Liver (tissue), 9 donors: ENCODE measurements around the gene RREB1. TPM values are rescaled to one million over a fixed set of nuclear protein-coding genes. Genes with fewer than 3 reads are reported as not detected.

Experiments used
- DNase-seq: peaks from one replicate; pipeline ENCODE4 v3.0.0-alpha.2; 2017; ENCODE audit warnings: low spot score
- H3K27ac ChIP-seq, 2 donors: one replicate each; pipeline ENCODE4 v1.7.0; 2013; ENCODE audit warnings: inconsistent platforms in 2 of 2, low read length in 2 of 2, control low read depth in 1 of 2, low read depth in 1 of 2, mild to moderate bottlenecking in 1 of 2
- H3K27me3 ChIP-seq, 4 donors: one replicate each; pipeline versions ENCODE4 v1.6.1 to v1.7.0; 2013; ENCODE audit warnings: low read length in 3 of 4, inconsistent platforms in 1 of 4, mild to moderate bottlenecking in 1 of 4, moderate library complexity in 1 of 4; ENCODE audit not compliant: control insufficient read depth in 4 of 4, insufficient read depth in 4 of 4
- H3K36me3 ChIP-seq, 4 donors: one replicate each; pipeline versions ENCODE4 v1.6.1 to v1.7.0; 2013; ENCODE audit warnings: low read length in 3 of 4, mild to moderate bottlenecking in 3 of 4, low read depth in 1 of 4, moderate library complexity in 1 of 4; ENCODE audit not compliant: control insufficient read depth in 4 of 4, insufficient read depth in 3 of 4
- H3K4me1 ChIP-seq, 4 donors: one replicate each; pipeline versions ENCODE4 v1.6.1 to v1.7.0; 2013; ENCODE audit warnings: low read length in 3 of 4, mild to moderate bottlenecking in 3 of 4, moderate library complexity in 1 of 4; ENCODE audit not compliant: control insufficient read depth in 4 of 4, insufficient read depth in 4 of 4
- H3K4me3 ChIP-seq, 3 donors: one replicate each; pipeline versions ENCODE4 v1.6.1 to v1.7.0; 2013; ENCODE audit warnings: low read length in 3 of 3, control low read depth in 1 of 3, low read depth in 1 of 3, mild to moderate bottlenecking in 1 of 3
- H3K9ac ChIP-seq, 2 donors: one replicate each; pipeline ENCODE4 v1.7.0; 2013; ENCODE audit warnings: low read length in 2 of 2, mild to moderate bottlenecking in 2 of 2, moderate library complexity in 2 of 2, control low read depth in 1 of 2, low read depth in 1 of 2
- H3K9me3 ChIP-seq, 4 donors: one replicate each; pipeline versions ENCODE4 v1.6.1 to v1.7.0; 2013; ENCODE audit warnings: low read length in 3 of 4; ENCODE audit not compliant: control insufficient read depth in 4 of 4
- EGR1 ChIP-seq, 2 donors: IDR thresholded peaks; 2 replicates each; pipeline ENCODE4 v1.6.1; 2016 to 2018; ENCODE audit warnings: antibody characterized with exemption in 2 of 2, low read depth in 2 of 2
- FOXA1 ChIP-seq: IDR thresholded peaks from 2 replicates; pipeline ENCODE4 v1.6.1; 2016; ENCODE audit warnings: antibody characterized with exemption
- FOXA2 ChIP-seq: IDR thresholded peaks from 2 replicates; pipeline ENCODE4 v1.6.1; 2016; ENCODE audit warnings: antibody characterized with exemption
- GABPA ChIP-seq, 2 donors: IDR thresholded peaks in 1 of 2; conservative IDR thresholded peaks in 1 of 2; 2 replicates each; pipeline ENCODE4 v1.6.1; 2016; ENCODE audit warnings: antibody characterized with exemption in 2 of 2, mild to moderate bottlenecking in 1 of 2, moderate library complexity in 1 of 2
- HNF4A ChIP-seq, 2 donors: conservative IDR thresholded peaks; 2 replicates each; pipeline ENCODE4 v1.6.1; 2016; ENCODE audit warnings: antibody characterized with exemption in 2 of 2, mild to moderate bottlenecking in 2 of 2
- HNF4G ChIP-seq: IDR thresholded peaks from 2 replicates; pipeline ENCODE4 v1.6.1; 2016; ENCODE audit warnings: antibody characterized with exemption
- JUND ChIP-seq, 2 donors: IDR thresholded peaks; 2 replicates each; pipeline ENCODE4 v1.6.1; 2016; ENCODE audit warnings: antibody characterized with exemption in 2 of 2
- MAX ChIP-seq: IDR thresholded peaks from 2 replicates; pipeline ENCODE4 v1.6.1; 2016; ENCODE audit warnings: antibody characterized with exemption
- NR2F2 ChIP-seq: IDR thresholded peaks from 2 replicates; pipeline ENCODE4 v1.6.1; 2016; ENCODE audit warnings: antibody characterized with exemption
- RAD21 ChIP-seq, 2 donors: IDR thresholded peaks; 2 replicates each; pipeline ENCODE4 v1.6.1; 2016; ENCODE audit warnings: antibody characterized with exemption in 2 of 2, mild to moderate bottlenecking in 2 of 2
- RXRA ChIP-seq, 2 donors: IDR thresholded peaks; 2 replicates each; pipeline ENCODE4 v1.6.1; 2017 to 2018; ENCODE audit warnings: antibody characterized with exemption in 2 of 2, mild to moderate bottlenecking in 1 of 2
- SP1 ChIP-seq: IDR thresholded peaks from 2 replicates; pipeline ENCODE4 v1.6.1; 2018; ENCODE audit warnings: antibody characterized with exemption, mild to moderate bottlenecking
- TAF1 ChIP-seq: conservative IDR thresholded peaks from 2 replicates; pipeline ENCODE4 v1.6.1; 2016; ENCODE audit warnings: antibody characterized with exemption, mild to moderate bottlenecking
- YY1 ChIP-seq: IDR thresholded peaks from 2 replicates; pipeline ENCODE4 v1.6.1; 2016; ENCODE audit warnings: antibody characterized with exemption, mild to moderate bottlenecking
- WGBS: extraction: QIAGEN DNeasy Blood & Tissue Kit; methylation state at CpG from one replicate; pipeline ENCODE4 v1.1.7; 2013; 5-methylcytosine and 5-hydroxymethylcytosine counted together
- polyA plus RNA-seq, 2 donors: library from polyadenylated mRNA; stranded (reverse) in 1 of 2; unstranded in 1 of 2; fragments of 200-250 nt in 1 of 2; fragments of >200 nt in 1 of 2; fragmentation: Nextera tagmentation in 1 of 2; extraction: Ambion mirVana in 1 of 2; gene quantifications; one replicate each; pipeline versions ENCODE4 v1.2.1 to v1.2.3, GENCODE V29; 2013 to 2015
- total RNA-seq, 2 donors: library from RNA; depleted of rRNA; stranded (reverse); fragments of >200 nt; gene quantifications; one replicate each; pipeline ENCODE4 v1.2.3, GENCODE V29; 2014
- TF ChIP-seq, protein P1 (sequence below): IDR thresholded peaks from 2 replicates; pipeline ENCODE4 v1.6.1; 2016; ENCODE audit warnings: antibody characterized with exemption
- TF ChIP-seq, protein P2 (sequence below): IDR thresholded peaks from 2 replicates; pipeline ENCODE4 v1.6.1; 2016; ENCODE audit warnings: antibody characterized with exemption, mild to moderate bottlenecking
- TF ChIP-seq, protein P3 (sequence below): fragments of 150-350 bp; IDR thresholded peaks from 2 replicates; pipeline ENCODE4 v1.5.1; 2017; ENCODE audit warnings: improper control_type of control experiment, low read depth, low read length; ENCODE audit not compliant: missing input control
- TF ChIP-seq, protein P4 (sequence below): IDR thresholded peaks from 2 replicates; pipeline ENCODE4 v1.6.1; 2016; ENCODE audit warnings: antibody characterized with exemption
- donor health status: healthy.
- donor health status: healthy.
- donor health status: healthy.
- donor health status: healthy.
- donor health status: healthy.

The RREB1 gene
- total and polyA plus RNA-seq, 4 donors = 10.1 to 28.9 (median 17.3) TPM

GRCh38 chr6:7193122-7193521 is 85.4 kb downstream of the RREB1 start:
- Histone ChIP-seq H3K27ac (no peak overlapping the region), H3K36me3 (peaks cover 7 to 25% (median 16%) of the 10 kb centered on the region in 4 donors)
- DNase-seq = no peak

More at GRCh38 chr6:7193122-7193521, 85.4 kb downstream of the RREB1 start:
- H3K4me3 ChIP-seq = no peak overlapping the region
- 89% methylated on average over 2 of the region's 2 CpGs for WGBS
- peaks cover 11 to 24% (median 17%) of the 10 kb centered on the region in 4 donors for H3K4me1 ChIP-seq
- H3K9me3 ChIP-seq = no peaks in the 10 kb centered on the region
- H3K27me3 ChIP-seq = no peaks in the 10 kb centered on the region
- TF ChIP-seq JUND (IDR thresholded peaks at IDR 0.05) = no peak
- no peak for TF ChIP-seq RXRA (IDR thresholded peaks at IDR 0.05)
- TF ChIP-seq FOXA2 = no peak
- no peak for TF ChIP-seq HNF4A (conservative IDR thresholded peaks at IDR 0.05)
- TF ChIP-seq, protein P1, sequence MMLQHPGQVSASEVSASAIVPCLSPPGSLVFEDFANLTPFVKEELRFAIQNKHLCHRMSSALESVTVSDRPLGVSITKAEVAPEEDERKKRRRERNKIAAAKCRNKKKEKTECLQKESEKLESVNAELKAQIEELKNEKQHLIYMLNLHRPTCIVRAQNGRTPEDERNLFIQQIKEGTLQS = no peak
- TF ChIP-seq HNF4G = no peak
- TF ChIP-seq, protein P2, sequence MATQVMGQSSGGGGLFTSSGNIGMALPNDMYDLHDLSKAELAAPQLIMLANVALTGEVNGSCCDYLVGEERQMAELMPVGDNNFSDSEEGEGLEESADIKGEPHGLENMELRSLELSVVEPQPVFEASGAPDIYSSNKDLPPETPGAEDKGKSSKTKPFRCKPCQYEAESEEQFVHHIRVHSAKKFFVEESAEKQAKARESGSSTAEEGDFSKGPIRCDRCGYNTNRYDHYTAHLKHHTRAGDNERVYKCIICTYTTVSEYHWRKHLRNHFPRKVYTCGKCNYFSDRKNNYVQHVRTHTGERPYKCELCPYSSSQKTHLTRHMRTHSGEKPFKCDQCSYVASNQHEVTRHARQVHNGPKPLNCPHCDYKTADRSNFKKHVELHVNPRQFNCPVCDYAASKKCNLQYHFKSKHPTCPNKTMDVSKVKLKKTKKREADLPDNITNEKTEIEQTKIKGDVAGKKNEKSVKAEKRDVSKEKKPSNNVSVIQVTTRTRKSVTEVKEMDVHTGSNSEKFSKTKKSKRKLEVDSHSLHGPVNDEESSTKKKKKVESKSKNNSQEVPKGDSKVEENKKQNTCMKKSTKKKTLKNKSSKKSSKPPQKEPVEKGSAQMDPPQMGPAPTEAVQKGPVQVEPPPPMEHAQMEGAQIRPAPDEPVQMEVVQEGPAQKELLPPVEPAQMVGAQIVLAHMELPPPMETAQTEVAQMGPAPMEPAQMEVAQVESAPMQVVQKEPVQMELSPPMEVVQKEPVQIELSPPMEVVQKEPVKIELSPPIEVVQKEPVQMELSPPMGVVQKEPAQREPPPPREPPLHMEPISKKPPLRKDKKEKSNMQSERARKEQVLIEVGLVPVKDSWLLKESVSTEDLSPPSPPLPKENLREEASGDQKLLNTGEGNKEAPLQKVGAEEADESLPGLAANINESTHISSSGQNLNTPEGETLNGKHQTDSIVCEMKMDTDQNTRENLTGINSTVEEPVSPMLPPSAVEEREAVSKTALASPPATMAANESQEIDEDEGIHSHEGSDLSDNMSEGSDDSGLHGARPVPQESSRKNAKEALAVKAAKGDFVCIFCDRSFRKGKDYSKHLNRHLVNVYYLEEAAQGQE = no peak
- TF ChIP-seq MAX = no peak
- TF ChIP-seq FOXA1 = no peak
- no peak for TF ChIP-seq TAF1
- TF ChIP-seq SP1 = no peak
- TF ChIP-seq, protein P3, sequence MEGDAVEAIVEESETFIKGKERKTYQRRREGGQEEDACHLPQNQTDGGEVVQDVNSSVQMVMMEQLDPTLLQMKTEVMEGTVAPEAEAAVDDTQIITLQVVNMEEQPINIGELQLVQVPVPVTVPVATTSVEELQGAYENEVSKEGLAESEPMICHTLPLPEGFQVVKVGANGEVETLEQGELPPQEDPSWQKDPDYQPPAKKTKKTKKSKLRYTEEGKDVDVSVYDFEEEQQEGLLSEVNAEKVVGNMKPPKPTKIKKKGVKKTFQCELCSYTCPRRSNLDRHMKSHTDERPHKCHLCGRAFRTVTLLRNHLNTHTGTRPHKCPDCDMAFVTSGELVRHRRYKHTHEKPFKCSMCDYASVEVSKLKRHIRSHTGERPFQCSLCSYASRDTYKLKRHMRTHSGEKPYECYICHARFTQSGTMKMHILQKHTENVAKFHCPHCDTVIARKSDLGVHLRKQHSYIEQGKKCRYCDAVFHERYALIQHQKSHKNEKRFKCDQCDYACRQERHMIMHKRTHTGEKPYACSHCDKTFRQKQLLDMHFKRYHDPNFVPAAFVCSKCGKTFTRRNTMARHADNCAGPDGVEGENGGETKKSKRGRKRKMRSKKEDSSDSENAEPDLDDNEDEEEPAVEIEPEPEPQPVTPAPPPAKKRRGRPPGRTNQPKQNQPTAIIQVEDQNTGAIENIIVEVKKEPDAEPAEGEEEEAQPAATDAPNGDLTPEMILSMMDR = no peak
- TF ChIP-seq, protein P4, sequence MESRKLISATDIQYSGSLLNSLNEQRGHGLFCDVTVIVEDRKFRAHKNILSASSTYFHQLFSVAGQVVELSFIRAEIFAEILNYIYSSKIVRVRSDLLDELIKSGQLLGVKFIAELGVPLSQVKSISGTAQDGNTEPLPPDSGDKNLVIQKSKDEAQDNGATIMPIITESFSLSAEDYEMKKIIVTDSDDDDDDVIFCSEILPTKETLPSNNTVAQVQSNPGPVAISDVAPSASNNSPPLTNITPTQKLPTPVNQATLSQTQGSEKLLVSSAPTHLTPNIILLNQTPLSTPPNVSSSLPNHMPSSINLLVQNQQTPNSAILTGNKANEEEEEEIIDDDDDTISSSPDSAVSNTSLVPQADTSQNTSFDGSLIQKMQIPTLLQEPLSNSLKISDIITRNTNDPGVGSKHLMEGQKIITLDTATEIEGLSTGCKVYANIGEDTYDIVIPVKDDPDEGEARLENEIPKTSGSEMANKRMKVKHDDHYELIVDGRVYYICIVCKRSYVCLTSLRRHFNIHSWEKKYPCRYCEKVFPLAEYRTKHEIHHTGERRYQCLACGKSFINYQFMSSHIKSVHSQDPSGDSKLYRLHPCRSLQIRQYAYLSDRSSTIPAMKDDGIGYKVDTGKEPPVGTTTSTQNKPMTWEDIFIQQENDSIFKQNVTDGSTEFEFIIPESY = no peak
- TF ChIP-seq NR2F2 = no peak
- TF ChIP-seq RAD21 (IDR thresholded peaks at IDR 0.05) = no peak
- TF ChIP-seq GABPA (IDR thresholded peaks at IDR 0.05 in 1 of 2, conservative IDR thresholded peaks at IDR 0.05 in 1 of 2) = no peak
- no peak for TF ChIP-seq YY1
- no peak for TF ChIP-seq EGR1 (IDR thresholded peaks at IDR 0.05; ENCODE audit: low read depth in 2 of 2)
- H3K9ac ChIP-seq = no peak overlapping the region
